Motor neuron (in vitro differentiated cells): ENCODE results near the gene ZBTB7C. TPM values are rescaled to one million over a fixed set of nuclear protein-coding genes. Genes with fewer than 3 reads are reported as not detected.

Experiments
- ATAC-seq, 8 experiments: fragments of 200-7000 bp; cut with Tn5 transposase; replicated peaks in 6 of 8; 2 replicates each; pipeline ENCODE4 v1.8.0; 2021; ENCODE audit warnings: mild to moderate bottlenecking in 8 of 8, moderate library complexity in 8 of 8
- H3K27ac ChIP-seq, 2 donors: fragments of 250-450 bp; sonication (Bioruptor Pico); 2 replicates each; pipeline ENCODE4 v1.9.0; 2021; ENCODE audit warnings: antibody characterized with exemption in 2 of 2, mild to moderate bottlenecking in 2 of 2, moderate library complexity in 1 of 2
- H3K4me1 ChIP-seq, 2 donors: fragments of 250-450 bp; sonication (Bioruptor Pico); replicated peaks in 1 of 2; 2 replicates each; pipeline ENCODE4 v1.6.1; 2021; ENCODE audit warnings: antibody characterized with exemption in 2 of 2, mild to moderate bottlenecking in 2 of 2, moderate library complexity in 1 of 2
- H3K4me3 ChIP-seq, 5 donors: fragments of 250-450 bp; sonication (Bioruptor Pico); 2 replicates each; pipeline ENCODE4 v1.9.0; 2021; ENCODE audit warnings: antibody characterized with exemption in 5 of 5, mild to moderate bottlenecking in 5 of 5, moderate library complexity in 4 of 5
- WGBS, 10 experiments: fragments of 450-650 bp; shearing (Covaris generic); methylation state at CpG; one replicate each; pipeline ENCODE4 v1.0.0; 2022; 5-methylcytosine and 5-hydroxymethylcytosine counted together
- in situ Hi-C, 9 experiments: fragments of 400-800 bp; cut with MboI; loops; one replicate each; pipeline ENCODE4 v1.15.0; 2021; ENCODE audit warnings: low sequenced_read_pairs in 9 of 9, low pct_unique_long_range_greater_than_20kb in 2 of 9; ENCODE audit not compliant: unreplicated experiment in 9 of 9
- total RNA-seq, 8 experiments: library from RNA; unstranded; fragments of 300-600 nt; gene quantifications; 2 replicates each; pipeline versions ENCODE4 v1.2.3 to v1.2.4, GENCODE V29; 2022

Gene ZBTB7C
- total RNA-seq, 8 experiments from 2014 or later: 0.36 to 11.2 (median 3.8) TPM

- Histone ChIP-seq H3K4me3 (no peak overlapping the region), H3K4me1 (peaks cover 27 to 31% of the 10 kb centered on the region in 2 donors), H3K27ac (peak overlapping the region in 1 of 2 donors; percentile 91)
- WGBS, 10 experiments: 20 to 86% (median 57%) methylated on average over 1 to 7 of the region's 7 CpGs; no CpG with 5 or more reads in 1 of the 10 experiments
- in situ Hi-C loops: no loop called here
- ATAC-seq: no peak
These were observed 145.9 kb downstream of the ZBTB7C start for GRCh38 chr18:48263192-48263853.

DNA sequence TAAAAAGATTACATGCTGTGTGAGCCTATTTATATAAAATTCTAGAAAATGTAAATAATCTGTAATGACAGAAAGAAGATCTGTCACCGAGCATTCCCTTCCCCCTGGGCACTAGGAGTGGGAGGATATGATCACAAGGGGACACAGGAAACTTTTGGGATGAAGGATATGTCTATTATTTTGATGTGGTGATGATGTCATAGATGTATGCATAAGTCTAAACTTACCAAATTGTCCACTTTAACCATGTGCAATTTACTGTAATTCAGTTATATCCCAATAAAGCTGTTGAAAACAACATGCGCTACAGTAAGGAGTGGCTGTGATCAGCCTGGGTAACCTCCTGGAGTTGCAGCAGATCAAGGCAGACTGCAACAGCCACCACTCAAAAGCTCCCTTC is 148.9 kb downstream of the ZBTB7C start:
- Histone ChIP-seq H3K27ac (no peak overlapping the region), H3K4me1 (peaks cover 23% of the 10 kb centered on the region in 2 donors), H3K4me3 (no peak overlapping the region)
- in situ Hi-C loops: no loop called here
- WGBS, 10 experiments: 0 to 100% (median 90%) methylated on average over 1 to 2 of the region's 2 CpGs
- peak in 1 of 8 experiments; percentile 56 for ATAC-seq

DNA sequence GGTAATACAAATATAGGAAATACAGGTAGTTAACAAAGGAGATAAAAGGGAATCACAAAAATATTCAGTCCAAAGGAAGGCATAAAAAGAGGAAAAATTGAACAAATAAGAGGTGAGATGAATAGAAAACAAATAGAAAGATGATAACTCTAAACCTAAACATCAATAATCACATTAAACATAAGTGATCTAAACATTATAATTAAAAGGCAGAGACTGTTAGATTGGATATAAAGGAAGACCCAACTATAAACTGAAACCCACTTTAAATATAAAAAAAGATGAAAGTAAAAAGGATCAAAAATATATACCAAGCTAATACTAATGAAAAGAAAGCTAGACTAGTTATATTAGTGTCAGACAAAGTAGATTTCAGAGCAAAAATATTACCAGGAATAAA is 152.3 kb downstream of the ZBTB7C start:
- no peak overlapping the region for H3K27ac ChIP-seq
- in situ Hi-C loops: no loop called here
- no peak for ATAC-seq
- no peaks in the 10 kb centered on the region for H3K4me1 ChIP-seq
- no peak overlapping the region for H3K4me3 ChIP-seq

GRCh38 chr18:48254077-48254602 is 155.0 kb downstream of the ZBTB7C start:
- H3K4me3 ChIP-seq: no peak overlapping the region
- in situ Hi-C loops: no loop called here
- no peaks in the 10 kb centered on the region for H3K4me1 ChIP-seq
- WGBS, 10 experiments: 0 to 100% (median 80%) methylated on average over 1 to 10 of the region's 10 CpGs; no CpG with 5 or more reads in 1 of the 10 experiments
- no peak overlapping the region for H3K27ac ChIP-seq
- peak in 1 of 8 experiments; percentile 23 for ATAC-seq

DNA sequence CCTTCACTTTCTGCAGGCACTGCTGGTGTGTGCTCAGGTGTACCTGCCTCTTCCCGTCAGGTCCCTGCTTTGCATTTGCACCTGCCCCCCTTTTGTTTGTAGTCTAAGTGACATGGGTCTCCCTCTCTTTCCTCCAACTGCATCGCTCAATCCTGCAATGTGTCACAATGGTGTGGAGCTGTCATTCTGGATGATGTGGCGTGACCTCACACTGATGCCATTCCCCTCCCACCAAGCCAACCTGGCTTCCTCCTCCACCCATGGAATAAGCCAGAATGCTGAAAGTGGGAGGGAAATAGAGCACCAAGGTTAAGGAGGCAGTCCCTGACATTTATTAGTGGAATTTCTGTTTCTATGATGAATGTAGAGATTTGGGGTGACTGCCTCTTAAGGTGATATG is 156.7 kb downstream of the ZBTB7C start:
- H3K4me1 ChIP-seq: no peaks in the 10 kb centered on the region
- WGBS, 10 experiments: 42 to 100% (median 86%) methylated on average over 1 to 3 of the region's 3 CpGs; no CpG with 5 or more reads in 3 of the 10 experiments
- peak in 2 of 8 experiments; percentile 55 to 60 for ATAC-seq
- H3K27ac ChIP-seq: no peak overlapping the region
- in situ Hi-C loops: no loop called here
- H3K4me3 ChIP-seq: no peak overlapping the region

GRCh38 chr18:48250918-48251317 is 158.3 kb downstream of the ZBTB7C start:
- H3K4me1 ChIP-seq: no peaks in the 10 kb centered on the region
- in situ Hi-C loops: no loop called here
- peak in 2 of 8 experiments; percentile 60 to 71 for ATAC-seq
- H3K4me3 ChIP-seq: no peak overlapping the region
- H3K27ac ChIP-seq: no peak overlapping the region
- WGBS, 10 experiments: 0 to 93% (median 60%) methylated on average over 2 to 3 of the region's 3 CpGs; no CpG with 5 or more reads in 2 of the 10 experiments

- ATAC-seq: peak in 2 of 8 experiments; percentile 67 to 79
- Histone ChIP-seq H3K4me1 (no peaks in the 10 kb centered on the region), H3K27ac (no peak overlapping the region), H3K4me3 (no peak overlapping the region)
- 20 to 100% (median 100%) methylated on average over 1 of the region's 1 CpG; no CpG with 5 or more reads in 5 of the 10 experiments for WGBS, 10 experiments
- in situ Hi-C loops: no loop called here
These were observed 158.7 kb downstream of the ZBTB7C start for GRCh38 chr18:48250362-48250907.

DNA sequence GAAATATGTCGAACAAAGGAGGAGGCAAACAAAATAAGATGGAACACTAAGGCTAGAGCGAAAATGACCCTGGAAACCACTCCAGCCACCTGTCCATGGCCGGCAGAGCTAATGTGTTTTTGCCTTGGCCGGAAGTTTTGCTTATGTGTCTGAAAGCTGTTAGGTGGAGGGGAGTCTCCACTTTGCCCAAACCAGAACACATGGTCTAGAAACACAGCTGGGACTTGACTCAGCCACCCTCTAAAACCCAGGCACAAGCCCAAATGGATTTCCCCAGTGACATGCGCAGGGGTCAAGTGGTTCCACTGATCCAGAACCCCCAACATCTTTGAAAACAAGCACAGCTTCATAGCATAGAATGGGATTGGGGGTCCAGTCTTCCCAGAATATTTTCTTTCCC is 159.3 kb downstream of the ZBTB7C start:
- no peaks in the 10 kb centered on the region for H3K4me1 ChIP-seq
- WGBS, 10 experiments: 0 to 100% (median 80%) methylated on average over 1 to 4 of the region's 5 CpGs; no CpG with 5 or more reads in 1 of the 10 experiments
- H3K4me3 ChIP-seq: no peak overlapping the region
- H3K27ac ChIP-seq: no peak overlapping the region
- in situ Hi-C loops: loop anchor here in 3 of 9 experiments (25.0 kb wide), 1 partner anchor 187 kb away; no protein-coding TSS in a partner anchor
- ATAC-seq: peak in 1 of 8 experiments; percentile 53

GRCh38 chr18:48244530-48244929 is 164.7 kb downstream of the ZBTB7C start:
- no peak overlapping the region for H3K4me3 ChIP-seq
- no peak overlapping the region for H3K27ac ChIP-seq
- in situ Hi-C loops: loop anchor here in 3 of 9 experiments (25.0 kb wide), 1 partner anchor 193 kb away; no protein-coding TSS in a partner anchor
- H3K4me1 ChIP-seq: no peaks in the 10 kb centered on the region
- ATAC-seq: no peak

GRCh38 chr18:48238636-48239035 is 170.5 kb downstream of the ZBTB7C start:
- H3K4me1 ChIP-seq: no peaks in the 10 kb centered on the region
- in situ Hi-C loops: loop anchor here in 3 of 9 experiments (25.0 kb wide), 1 partner anchor 199 kb away; no protein-coding TSS in a partner anchor
- 6 to 44% (median 33%) methylated on average over 1 to 3 of the region's 3 CpGs; no CpG with 5 or more reads in 6 of the 10 experiments for WGBS, 10 experiments
- ATAC-seq: no peak
- no peak overlapping the region for H3K4me3 ChIP-seq
- H3K27ac ChIP-seq: no peak overlapping the region

GRCh38 chr18:48238206-48238605 is 171.0 kb downstream of the ZBTB7C start:
- Histone ChIP-seq H3K4me1 (no peaks in the 10 kb centered on the region), H3K4me3 (no peak overlapping the region), H3K27ac (no peak overlapping the region)
- WGBS, 10 experiments: 22 to 100% (median 80%) methylated on average over 1 to 3 of the region's 3 CpGs; no CpG with 5 or more reads in 1 of the 10 experiments
- in situ Hi-C loops: loop anchor here in 3 of 9 experiments (25.0 kb wide), 1 partner anchor 199 kb away; no protein-coding TSS in a partner anchor
- no peak for ATAC-seq

DNA sequence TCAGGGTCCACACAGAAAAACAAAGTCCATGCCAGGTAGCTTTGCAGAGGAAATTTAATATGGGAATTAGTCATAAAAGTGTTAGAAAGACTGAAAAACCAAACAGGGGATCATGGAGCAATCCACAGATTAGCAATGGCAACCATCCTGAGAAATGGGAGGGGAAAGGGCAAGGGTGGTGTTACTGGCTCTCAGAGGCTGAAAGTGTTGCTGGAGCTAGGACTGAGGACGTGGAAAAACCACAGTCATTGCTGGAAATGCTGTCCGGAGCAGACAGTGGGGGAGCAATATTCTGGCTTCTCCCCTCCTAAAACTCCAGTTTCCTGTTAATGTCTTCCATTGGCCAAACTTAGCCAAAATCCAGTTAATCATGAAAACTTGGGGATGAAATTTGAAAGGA is 172.4 kb downstream of the ZBTB7C start:
- Histone ChIP-seq H3K4me1 (no peaks in the 10 kb centered on the region), H3K4me3 (no peak overlapping the region), H3K27ac (no peak overlapping the region)
- in situ Hi-C loops: loop anchor here in 3 of 9 experiments (25.0 kb wide), 1 partner anchor 200 kb away; no protein-coding TSS in a partner anchor
- no peak for ATAC-seq
- WGBS, 10 experiments: 33 to 100% (median 87%) methylated on average over 1 to 2 of the region's 2 CpGs; no CpG with 5 or more reads in 2 of the 10 experiments

- in situ Hi-C loops: loop anchor here in 3 of 9 experiments (25.0 kb wide), 1 partner anchor 207 kb away; no protein-coding TSS in a partner anchor
- ATAC-seq: peak; percentile 86 to 99 (median 90)
- Histone ChIP-seq H3K27ac (no peak overlapping the region), H3K4me3 (no peak overlapping the region), H3K4me1 (peaks cover 2 to 9% of the 10 kb centered on the region in 2 donors)
- 39 to 100% (median 70%) methylated on average over 1 to 4 of the region's 7 CpGs; no CpG with 5 or more reads in 4 of the 10 experiments for WGBS, 10 experiments
These were observed 178.6 kb downstream of the ZBTB7C start for GRCh38 chr18:48230467-48231113.
